HG03432 (cell line): ENCODE results near the gene PLOD2.

ENCODE experiments used
- ATAC-seq: cut with Tn5 transposase; IDR thresholded peaks from one replicate; pipeline ENCODE4 v1.9.1; 2021; ENCODE audit warnings: mild to moderate bottlenecking, moderate library complexity; ENCODE audit not compliant: unreplicated experiment

Gene PLOD2

DNA sequence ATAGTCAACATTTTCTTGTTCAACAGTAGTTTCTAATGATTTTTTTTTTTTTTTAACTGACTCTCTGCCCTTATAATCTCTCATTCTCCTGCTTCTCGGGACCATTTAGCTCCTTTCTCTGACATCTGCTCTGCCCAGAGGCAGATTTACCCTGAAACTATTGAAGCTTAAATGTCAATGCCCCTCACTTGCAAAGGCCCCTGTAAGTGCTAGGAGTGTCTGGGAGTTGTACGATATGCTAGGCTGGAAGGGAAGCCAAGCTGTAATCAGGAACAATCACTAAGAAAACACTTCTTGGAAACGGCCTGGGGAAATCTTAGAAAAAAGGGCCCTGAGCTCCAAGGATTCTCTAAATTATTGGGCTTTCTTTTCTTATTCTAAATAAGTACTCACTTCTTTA, 5.8 kb upstream of the PLOD2 start:
- no peak for ATAC-seq

DNA sequence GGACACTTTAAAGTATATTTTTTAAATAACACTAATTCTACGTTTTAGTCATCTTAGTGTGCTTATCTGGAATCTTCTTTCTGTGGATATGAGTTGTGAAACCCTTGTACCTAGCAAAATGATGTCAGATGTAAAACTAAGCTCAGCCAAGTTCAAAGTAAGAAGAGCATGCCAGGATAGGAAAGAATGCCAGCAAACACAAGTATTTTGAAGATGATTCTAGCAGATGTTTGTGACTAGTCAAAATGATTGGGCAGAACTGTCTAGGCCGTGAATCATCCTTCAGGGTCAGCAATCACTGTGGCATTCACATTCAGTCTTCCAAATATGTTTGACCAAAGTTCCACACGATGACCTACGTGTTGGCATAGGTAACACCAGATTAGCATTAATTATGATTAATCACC, 5.4 kb upstream of the PLOD2 start:
- no peak for ATAC-seq

DNA sequence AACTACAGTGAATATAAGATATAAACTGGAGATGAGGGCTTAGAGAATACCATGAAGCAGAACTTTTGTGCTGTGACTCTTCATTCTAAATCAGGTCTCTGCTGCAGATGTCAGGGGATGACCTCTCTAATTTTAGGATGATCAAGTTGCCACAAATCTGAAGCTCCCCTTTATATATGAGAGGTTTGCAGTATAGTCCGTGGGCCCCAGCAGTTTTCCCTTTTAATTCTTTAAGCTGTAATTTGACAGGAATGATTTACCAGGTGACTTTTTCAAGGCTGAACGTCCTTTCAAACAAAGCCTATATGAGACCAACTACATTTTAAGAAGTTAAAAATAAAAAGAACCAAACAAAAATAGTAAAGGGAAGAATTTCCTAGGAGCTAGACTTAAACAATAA, 4.9 kb upstream of the PLOD2 start:
- ATAC-seq, result no peak

DNA sequence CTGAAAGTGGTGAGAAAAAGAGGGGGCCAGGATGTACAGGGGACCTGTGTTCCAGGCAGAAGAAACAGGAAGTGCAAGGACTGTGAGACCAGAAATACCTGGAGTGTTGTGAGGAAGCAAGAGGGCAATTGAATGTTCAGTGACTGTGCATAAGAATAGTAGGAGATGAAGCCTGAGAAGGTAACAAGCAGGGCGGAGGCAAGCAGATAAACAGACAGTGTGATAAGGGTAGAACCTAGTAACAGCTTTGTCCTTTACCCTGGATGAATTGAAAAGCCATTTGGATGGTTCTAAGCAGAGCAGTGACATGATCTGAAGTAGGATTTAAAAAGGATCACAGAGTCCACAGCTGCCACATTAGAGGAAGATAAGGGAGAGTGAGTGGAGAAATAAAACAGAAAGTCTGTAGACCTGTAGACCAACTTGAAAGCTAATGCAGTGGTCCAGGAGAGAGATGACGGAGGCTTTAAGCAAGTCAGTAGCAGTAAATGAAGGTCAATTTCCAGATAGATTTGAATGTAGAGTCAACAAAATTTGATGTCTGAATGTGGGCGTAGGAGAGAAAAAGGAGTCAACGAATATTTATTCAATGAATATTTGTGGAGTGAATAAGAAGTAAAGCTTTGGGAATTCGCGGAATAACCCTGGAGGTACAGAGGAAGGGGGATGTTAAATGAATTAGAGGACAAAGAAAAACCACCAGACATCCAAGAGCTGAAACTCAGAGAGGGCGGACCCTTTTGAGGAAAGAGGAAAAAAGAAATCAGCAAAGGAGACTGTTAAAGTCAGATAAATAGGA, 4.2 kb upstream of the PLOD2 start:
- ATAC-seq, result no peak

DNA sequence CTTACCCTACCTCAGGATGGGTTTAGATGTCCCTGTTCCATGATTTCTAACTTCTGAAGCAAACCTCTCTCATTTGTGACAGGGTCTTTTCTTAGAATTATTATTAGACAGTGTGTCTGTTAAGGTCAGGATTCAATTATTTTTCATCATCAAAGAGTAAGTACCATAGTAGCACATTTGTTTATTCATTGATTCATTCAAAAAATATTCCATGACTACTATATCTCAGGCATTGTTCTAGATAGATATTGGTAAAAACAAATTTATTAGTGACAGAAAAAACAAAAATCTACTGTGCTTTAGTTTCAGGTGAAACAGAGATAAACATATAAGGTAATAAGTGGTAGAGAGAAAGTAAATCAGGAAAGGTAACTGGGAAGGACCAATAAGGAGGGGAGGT, 3.5 kb upstream of the PLOD2 start:
- ATAC-seq, result no peak

DNA sequence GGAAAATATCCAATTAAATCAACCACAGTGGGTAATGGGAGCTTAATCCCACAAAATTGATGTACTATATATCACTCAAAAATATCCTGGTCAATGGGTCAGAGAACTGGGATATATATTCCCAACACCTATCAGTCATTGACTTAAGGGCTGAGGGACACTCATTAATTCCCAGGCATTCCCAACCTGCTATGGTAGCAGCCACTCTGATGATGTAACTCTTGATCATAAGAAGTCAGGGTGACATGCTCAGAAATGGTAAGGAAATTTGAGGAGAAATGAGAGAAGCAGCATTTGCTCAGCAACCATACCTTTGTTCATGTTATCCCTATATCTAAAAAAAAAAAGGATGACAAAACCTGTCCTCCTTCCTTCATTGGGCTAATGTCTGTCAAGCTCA, 3.1 kb upstream of the PLOD2 start:
- no peak for ATAC-seq

DNA sequence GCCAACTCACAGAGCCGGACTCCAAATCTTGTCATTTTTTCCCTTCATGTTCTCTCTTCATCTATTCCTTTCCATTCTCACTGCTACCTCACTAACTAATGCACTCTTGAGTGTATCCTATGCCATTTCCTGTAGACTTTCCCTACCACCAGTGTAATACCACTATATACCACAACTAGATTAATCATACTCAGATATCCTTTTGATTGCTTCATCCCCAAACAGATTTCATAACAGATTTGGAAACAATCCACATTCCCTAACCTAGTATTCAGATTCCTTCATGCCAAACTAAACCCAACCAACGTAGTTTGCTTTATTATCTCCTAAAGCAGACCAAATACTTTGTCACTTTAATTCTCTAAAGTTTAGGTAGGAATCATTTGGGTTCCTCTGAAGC, 2.6 kb upstream of the PLOD2 start:
- no peak for ATAC-seq

DNA sequence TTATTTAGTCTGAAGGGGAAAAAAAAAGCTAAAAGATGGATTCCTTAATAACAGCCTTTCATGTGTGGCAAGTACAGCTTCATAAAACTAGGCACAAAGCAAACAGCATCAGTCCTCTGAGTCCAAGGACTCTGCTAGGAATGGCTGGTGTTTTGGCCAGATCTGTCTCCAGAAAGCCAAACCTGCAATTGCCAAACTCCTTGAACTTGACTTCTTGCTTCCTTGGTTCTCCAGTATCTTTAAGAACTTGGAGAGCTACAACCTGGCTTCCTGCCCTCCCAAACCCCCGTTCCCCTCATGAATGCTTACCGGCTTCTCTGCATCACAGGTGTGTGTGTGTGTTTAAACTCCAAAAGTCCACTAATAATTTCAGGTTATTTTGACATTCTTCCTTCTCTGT, 1.6 kb upstream of the PLOD2 start:
- no peak for ATAC-seq

DNA sequence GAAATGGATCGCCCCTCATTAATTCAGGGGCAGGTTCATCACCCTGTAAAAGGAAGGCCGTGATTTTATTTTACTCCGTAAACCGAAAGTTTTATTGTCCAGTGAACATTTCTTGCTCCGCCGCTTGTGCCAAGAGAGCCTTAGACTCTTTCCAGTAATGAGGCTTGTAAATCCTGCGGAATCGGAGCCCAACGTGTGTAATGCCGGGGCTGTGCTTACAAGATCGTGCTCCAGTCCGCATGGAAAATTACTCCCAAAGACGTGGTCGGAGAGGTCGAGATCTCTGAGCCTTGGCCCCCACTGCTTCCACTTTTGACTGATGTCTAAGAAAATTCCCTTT, 649 bp upstream of the PLOD2 start:
- ATAC-seq, result no peak

DNA sequence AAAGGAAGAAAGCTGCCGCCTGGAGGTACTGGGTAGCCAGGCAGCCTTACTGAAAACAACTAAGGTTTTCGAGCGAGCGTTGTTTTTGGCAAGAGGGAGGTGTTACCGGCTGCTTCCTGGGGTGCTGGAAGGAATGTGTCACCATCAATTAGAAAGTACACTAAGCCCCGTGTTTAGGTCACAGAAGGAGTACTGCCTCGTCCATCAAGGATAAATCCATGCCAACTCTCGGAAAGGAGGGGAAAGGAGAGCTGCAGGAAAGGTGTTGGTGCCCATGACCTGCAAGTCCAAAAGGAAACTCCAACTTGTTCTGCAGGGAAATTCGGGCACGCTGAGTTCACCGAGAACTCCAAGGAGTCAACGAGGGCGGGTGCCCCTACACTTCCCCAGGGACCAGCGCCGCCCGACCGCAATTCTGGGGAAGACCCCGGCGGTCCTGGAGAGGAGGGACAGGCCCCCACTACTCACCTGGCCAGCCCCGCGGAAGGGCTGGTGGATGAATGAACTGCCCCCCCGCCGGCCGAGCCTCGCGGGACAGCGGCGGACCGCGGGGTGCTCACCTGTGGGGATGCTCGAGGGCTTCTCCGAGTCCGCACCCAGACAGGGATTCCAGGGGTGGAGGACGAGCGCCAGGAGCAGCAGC, 542 bp downstream of the PLOD2 start:
- ATAC-seq, result peak; percentile 21

DNA sequence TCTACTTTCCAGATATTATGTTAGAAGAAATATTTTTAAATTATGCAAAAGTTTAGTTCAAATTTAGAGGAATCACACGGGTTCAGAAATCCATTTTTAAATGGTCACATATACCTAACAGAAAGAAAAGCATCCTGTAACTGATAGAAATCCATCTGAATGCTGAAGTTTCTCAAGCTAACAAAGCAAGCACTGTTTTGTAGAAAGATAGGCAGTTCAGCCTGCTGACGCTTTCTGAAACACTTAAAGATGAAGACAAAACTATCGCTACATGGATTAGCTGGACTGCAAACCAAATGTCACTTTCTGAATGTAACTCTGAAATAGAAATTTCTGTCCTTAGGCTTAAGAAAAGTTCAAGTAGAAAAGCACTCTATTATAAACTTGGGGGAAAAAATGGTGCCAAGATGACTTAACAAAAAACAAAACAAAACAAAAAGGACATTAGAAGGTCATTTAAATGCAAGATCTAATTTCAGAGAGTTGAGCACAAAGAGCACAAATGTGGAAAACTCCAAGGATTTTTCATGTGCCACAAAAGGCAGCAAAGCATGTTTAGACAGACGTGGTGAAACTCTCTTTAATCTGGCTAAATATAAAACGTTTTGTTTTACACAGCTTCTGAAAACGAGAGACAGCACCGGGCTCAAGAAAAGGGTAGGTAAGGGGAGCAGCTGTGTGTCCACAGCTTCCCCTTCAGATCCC, 1.2 kb downstream of the PLOD2 start:
- no peak for ATAC-seq

DNA sequence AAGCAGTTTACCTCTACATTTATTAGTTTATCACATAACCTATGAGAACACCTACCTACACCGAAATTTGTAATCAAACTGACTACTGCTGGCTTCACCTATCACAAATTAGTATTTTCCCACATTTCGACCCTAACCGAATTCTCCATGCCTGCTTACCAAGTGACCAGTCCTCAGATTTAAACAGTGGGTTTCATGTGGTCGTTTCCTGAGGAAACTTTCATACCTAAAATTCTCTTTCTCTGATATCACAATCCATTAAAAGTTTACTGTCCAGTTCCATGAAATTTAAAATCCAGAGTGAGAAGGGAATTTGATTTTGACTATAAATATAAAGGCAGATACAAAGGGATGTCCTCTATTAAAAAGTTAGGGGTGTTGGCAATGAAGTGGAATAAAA, 1.9 kb downstream of the PLOD2 start:
- no peak for ATAC-seq

DNA sequence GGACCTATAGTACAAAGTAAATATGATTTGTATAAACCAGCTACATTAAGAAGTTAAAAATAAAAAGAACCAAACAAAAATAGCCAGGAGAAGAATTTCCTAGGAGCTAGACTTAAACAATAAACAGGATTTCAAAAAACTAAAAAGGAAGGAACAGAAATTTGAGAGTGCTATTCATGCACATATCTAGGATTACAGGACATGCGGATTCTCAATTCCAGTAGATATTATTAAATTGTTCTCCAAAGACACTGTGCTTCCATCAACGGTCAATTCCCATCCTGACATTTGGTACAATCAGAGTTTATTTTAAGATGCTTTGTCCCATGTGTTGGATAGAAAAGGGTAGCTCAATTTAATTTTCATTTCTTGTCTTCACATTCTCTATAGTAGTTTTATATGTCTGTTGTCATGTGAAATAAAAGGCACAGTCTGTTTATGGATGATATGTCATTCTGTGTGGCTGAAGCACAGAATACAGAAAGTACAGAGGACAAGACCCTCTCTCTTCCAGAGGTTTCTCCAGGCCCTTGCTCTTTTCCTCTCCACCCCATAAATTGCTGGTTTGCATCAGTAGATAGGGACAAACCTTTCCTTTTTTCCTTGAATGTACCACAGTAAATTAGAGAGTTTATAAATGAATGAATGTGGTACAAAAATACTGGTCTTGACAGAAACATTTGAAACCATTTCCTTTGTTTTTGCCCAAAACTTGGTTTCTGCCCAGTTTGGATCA, 3.5 kb downstream of the PLOD2 start:
- ATAC-seq, result no peak

DNA sequence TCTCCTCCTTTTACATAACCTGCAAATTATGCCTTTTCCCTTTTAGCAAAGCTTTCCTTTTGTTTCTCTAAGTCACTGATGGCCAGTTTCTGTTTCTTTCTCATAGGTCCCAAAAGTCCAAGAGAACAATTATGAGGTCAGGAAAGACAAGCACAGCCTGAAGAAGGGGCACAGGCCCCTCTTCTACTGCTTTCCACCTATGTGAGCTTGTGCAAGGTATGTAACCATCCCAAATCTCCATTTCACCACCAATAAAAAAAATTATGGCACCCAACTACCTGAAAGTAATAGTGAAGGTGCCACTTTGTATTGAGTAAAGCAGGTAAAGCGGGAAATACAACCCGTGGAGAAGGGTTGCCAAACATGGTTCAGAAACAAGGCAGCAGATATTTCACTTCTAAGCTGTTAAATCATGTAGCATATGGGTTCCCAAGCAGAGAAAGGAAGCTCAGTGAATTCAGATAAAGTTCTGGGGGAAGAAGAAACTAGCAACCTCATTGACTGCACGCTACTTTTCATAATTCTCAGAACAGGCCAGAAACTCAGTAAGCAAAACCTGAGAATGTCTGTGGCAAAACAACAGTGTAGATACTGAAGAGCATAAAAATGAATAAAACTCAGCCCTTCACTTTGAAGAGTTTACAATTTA, 4.2 kb downstream of the PLOD2 start:
- ATAC-seq, result no peak

DNA sequence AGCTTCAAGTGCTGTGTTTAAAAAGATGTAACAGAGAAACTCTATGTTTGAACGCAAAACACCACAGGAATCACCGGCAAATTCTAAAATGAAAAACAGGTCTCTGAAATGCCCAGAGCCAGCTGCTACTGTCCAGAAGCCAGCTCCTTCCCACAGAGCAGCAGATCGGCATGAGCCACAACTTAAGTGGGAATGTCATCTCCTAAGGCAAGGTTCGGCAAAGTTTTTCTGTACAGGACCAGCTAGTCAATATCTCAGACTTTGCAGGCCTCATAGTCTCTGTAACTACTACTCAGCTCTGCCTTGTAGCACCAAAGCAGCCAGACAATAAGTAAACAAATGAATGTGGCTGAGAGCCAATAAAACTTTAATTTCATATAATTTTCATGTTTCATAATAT, 4.9 kb downstream of the PLOD2 start:
- ATAC-seq, result no peak

DNA sequence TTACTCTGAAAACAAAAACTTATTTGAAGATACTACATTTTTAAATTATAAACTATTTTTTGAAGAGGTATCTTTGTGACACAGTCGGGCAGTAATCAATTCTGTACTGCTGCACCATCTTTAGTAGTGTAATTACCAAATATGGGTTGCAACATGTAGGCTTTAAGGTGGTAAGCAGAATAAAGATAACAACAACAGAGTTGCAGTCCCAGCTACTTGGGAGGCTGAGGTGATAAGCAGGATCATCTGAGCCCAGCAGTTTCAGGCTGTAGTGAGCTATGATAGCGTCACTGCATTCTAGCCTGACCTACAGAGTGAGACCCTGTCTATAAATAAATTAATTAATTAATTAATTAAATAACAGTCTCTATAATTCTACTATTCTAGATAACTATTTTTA, 6.0 kb downstream of the PLOD2 start:
- ATAC-seq, result no peak

DNA sequence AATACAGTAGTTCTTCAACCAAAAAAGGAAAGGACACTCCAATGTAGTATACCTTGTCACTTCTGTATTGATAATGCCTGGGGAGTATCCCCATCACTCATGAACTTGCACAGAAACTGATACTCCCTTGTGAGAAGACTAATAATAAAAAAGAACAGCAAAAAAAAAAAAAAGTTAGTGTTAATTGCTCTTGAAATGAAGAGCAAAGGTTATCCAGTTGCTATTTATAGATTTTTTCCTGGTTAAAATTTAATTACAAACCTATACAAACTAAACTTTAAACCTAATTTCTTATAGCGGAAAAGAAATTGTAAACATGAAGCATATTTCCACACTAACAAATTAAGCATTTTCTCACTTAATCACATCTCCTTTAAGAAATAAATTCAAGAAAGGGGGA, 6.7 kb downstream of the PLOD2 start:
- ATAC-seq, result no peak

DNA sequence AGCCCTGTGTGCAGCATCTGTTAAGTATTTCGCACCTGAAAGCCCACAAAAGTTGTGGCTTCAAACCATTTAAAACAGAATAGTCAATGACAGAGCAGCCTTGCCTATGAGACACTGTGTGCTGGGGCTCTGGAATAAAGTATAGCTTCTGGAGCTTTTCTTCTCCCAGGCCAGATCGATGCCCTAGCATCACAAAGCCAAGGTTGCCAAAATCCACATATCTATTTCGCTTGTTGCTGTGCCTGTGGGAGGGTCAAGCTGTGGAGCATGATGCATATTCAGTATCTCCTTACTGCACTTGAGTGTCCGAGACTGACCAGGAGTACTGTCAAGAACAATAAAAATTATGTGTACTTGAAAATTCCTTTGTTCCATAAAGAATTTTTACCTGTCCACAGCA, 7.6 kb downstream of the PLOD2 start:
- no peak for ATAC-seq

DNA sequence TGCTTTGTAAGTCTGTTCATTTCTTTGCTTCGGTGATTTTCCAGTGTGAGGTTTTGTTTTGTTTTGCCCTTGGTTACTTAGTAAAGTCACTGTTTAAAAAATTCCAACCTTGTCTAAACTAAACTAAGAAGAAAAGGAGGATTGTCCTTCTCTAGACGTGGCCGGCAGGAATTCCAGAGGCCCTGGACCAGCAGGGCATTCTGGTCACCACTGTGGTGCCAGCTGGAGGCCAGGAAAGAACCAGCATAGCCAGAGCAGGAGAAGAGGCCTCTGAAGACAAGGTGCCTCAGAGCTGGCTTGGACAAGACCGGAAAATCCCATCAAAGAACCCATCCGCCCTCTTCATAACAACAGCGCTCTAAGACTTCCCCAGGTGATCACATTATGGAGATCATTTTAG, 8.2 kb downstream of the PLOD2 start:
- ATAC-seq, result no peak

DNA sequence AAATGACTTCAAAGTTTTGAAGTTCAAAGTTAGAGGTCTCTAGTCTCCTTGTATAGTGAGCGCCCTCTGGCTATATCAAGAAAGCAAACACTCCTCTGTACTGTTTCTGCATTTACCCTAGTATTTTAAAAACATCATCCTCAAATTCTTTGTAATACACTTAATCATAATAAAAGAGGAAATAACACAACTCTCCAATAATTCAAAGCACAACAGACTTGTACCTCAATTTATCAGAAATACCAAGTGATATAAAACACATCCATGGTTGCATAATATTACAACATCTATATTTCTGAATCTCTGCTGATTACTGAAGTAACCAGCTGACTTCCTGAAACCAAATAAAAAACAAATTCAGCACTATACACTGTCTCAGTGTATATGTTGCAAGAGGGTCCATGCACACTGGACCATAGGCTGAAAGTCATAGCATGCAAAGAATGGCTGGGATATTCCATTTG, 12.5 kb downstream of the PLOD2 start:
- ATAC-seq, result no peak

DNA sequence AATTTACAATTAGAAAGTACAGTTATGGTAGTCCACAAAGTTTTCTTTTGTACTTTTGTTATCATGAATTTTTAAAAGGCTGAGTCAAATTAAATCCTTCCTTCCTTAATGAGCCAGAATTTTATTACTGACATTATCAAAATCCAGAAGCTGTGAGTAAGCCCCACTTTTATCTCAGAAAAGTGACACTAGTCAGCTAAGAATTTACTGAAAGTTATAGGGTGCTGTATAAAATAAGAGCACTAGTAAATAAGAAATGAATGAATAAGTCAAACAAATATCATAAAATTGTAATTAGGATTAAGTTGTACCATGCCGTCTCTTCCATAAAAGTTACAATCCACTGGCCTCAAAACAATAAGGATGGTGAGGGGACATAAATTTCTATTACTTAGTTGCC, 15.3 kb downstream of the PLOD2 start:
- ATAC-seq, result no peak
